Suprapubic skin (tissue), 4 donors: ENCODE measurements around the gene KCNB1.

Source experiments
- CTCF ChIP-seq, 2 donors: fragments of 200-600 bp in 1 of 2; fragments of 450-650 bp in 1 of 2; sonication (generic) in 1 of 2; IDR thresholded peaks; one replicate each; pipeline ENCODE4 v1.5.1; 2016 to 2019; ENCODE audit warnings: antibody characterized with exemption in 2 of 2, mild to moderate bottlenecking in 1 of 2, moderate library complexity in 1 of 2
- EP300 ChIP-seq: sonication (generic); formaldehyde crosslinking; IDR thresholded peaks from one replicate; pipeline ENCODE4 v1.6.1; 2017; ENCODE audit warnings: antibody characterized with exemption
- POLR2A ChIP-seq, 2 donors: fragments of 450-650 bp; IDR thresholded peaks; one replicate each; pipeline ENCODE4 v1.6.1; 2017; ENCODE audit warnings: antibody characterized with exemption in 2 of 2, mild to moderate bottlenecking in 2 of 2, moderate library complexity in 2 of 2
- POLR2AphosphoS5 ChIP-seq, 3 donors: sonication (generic); formaldehyde crosslinking; IDR thresholded peaks; one replicate each; pipeline ENCODE4 v1.6.1; 2017; ENCODE audit warnings: antibody characterized with exemption in 3 of 3

- no peak for TF ChIP-seq CTCF (IDR thresholded peaks at IDR 0.05)
- TF ChIP-seq POLR2A (IDR thresholded peaks at IDR 0.05): no peak
- TF ChIP-seq POLR2AphosphoS5 (IDR thresholded peaks at IDR 0.05): no peak
- TF ChIP-seq EP300: no peak
These were observed 102.1 kb downstream of the KCNB1 start for GRCh38 chr20:49380337-49380780.
